GM18507 (cell line): Measurements from ENCODE around the gene CISH.

ENCODE experiments used
- DNase-seq: peaks from one replicate; pipeline ENCODE4 v3.0.0; 2011; ENCODE audit warnings: low read depth; ENCODE audit not compliant: insufficient read length; ENCODE audit errors: extremely low spot score
- FAIRE-seq: peaks from 2 replicates; lab custom pipeline; 2011; peaks lifted over from hg19 to GRCh38; lab: Jason Lieb, UNC

Gene CISH, protein sequence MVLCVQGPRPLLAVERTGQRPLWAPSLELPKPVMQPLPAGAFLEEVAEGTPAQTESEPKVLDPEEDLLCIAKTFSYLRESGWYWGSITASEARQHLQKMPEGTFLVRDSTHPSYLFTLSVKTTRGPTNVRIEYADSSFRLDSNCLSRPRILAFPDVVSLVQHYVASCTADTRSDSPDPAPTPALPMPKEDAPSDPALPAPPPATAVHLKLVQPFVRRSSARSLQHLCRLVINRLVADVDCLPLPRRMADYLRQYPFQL

DNA sequence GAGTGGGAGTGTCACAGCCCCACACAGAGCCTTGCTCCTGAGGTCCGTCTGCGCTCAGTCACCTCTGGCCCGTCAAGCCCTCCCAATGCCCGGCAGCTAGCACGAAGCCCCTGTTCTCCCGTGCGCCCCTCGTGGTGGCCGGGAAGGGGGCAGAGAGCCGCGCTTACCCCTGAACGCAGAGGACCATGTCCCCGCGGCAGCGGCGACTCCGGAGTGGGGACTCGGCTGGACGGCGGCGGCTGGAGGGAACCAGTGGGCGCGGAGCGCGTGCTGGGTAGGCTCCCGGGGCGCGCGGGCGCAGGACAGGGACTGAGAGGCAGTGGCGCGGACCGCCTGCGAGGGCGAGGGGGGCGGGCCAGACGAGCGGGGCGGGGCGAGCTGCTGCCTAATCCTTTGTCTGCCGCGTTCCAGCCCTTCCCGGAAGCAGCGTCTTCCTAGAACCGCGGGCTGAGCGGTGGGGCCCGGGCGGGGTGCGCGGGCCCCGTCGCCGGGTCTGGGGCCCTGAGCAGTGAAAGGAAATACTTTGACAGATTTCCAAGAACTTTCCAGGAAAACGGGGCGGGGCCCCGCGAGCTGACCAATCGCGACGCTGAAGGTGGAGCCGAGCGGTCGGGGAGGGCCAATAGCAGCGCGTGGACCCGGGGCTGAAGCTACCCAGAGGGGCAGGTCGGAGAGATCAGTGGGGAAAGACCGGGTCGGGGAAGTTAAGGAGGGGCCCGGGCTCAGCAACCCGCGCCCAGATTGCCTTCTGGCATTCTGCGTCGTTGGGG is at the start of gene CISH:
CISH (minus strand) TSS at position 311 of the 770 bp plus-strand sequence; CDS start at position 187, 124 bp downstream.
- DNase-seq (peak; percentile 79), FAIRE-seq (peak; percentile 94)

DNA sequence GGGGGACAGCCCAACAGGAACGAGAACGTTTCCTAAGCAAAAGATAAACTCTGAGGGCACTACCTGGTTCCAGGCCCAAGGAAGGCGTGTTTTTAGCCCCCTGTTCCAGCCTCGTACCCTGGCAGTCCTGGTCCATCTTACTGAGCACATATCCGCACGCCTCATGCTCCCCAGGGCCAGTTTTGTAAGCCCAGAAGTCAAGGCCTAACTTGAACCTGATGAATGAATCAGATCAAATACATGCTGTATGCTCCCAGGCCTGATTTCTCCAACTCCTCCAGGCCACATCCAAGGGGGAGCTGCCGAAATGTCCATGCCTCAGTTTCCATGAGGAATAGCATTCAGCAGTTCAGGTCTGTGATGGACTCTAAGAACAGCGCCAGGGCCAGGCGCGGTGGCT is 48.8 kb upstream of the CISH start:
- DNase-seq (no peak), FAIRE-seq (no peak)

GRCh38 chr3:50658831-50659230 is 47.3 kb upstream of the CISH start:
- DNase-seq (no peak), FAIRE-seq (no peak)

DNA sequence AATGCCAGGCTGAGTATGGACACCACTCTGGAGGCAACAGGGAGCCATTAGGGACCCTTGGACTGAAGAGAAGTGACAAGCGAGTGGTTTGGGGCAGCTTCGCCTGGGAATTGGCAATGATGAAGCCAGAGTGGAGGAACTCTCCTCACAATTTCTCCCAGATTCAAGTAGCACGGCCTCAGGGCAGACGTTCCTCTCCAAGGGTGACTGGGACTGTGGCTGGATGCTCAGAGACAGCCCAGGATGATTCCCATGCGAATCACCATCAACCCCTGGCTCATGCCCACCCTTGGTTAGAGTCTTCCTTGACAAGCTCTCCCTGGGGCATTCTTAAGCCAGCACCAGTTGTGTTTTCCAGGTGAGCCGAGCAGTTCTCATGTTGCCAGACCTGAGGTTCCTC is 46.8 kb upstream of the CISH start:
- FAIRE-seq (no peak), DNase-seq (no peak)

DNA sequence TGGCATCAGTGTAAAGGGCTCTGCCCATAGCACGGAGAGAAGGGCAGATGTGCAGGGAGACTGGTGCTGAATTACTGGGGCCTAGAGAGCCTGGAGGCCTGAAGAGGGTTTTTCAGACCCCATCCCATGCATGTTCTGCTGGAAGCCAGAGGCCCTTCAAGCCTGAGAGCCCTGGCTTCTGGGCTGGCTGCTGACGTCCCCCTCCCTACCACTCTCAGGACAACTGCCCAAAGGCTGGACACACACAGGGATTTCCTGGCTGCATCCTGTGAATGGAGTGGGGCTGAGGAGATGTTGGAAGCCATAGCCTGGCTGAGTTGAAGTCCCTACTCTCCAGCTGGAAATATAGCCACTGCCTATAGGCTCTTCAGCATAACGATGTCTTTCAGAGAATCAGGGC is 46.2 kb upstream of the CISH start:
- DNase-seq (no peak), FAIRE-seq (no peak)

DNA sequence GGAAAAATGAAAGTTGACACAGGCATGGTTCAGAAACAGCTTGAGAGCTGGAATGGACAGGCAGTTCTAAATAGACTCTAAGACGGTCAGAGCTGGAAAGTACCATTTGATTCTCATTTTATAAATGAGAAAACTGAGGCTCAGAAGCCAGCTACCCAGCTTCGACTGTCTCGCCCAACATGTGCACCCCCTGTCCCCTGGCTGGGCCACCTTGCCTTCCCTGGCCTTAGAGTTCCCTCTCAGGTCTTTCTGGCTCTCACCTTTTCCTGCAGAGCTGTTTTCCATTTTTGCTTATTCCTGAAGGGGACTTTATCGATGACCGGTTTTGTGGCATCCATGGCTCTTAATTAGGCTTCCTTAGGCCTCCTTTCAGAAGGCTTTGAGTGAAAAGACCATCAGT is 45.8 kb upstream of the CISH start:
- no peak for FAIRE-seq
- no peak for DNase-seq

DNA sequence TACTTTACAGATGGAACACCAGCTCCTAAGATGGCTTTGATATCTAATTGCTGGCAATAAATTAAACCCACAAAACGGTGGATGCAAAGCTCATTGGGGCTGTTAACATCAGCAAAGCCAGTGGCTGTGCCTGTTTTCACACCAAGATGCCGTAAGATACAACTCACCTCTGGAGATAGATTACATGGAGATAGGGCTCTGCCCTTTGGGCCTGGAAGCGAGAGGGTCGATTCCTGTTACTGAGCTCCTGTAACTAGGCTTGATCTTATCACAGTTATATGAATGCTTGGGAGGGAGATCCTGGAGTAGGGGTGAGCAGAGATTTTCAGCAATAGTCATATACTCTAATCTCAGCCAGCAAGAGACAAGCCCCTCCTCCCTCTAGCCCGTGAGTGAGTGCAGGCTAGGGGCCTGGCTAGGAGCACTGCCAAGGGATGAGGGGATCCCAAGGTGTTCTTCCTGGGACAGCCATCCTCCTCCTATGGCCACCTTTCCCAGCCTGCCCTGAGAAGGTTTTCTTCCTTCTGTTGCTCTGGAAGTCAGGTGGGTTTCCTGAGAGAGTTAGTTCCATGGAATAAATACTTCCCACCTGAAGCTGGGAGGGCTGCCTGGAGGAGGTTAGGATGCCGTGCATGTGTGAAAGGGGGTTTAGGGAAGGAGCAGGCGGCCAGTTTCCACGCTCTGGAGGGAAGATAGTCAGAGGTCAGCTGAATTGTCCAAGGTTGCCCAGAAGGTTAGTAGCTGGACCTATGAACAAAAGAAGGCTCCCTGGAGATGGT is 45.0 kb upstream of the CISH start:
- no peak for DNase-seq
- FAIRE-seq: no peak

GRCh38 chr3:50655009-50655830 is 43.6 kb upstream of the CISH start:
- DNase-seq: no peak
- no peak for FAIRE-seq

- DNase-seq (no peak), FAIRE-seq (no peak)
Observed at GRCh38 chr3:50653937-50654595, 42.5 kb upstream of the CISH start.

- peak; percentile 72 for FAIRE-seq
- peak; percentile 26 for DNase-seq
Observed at GRCh38 chr3:50652709-50653108, 41.1 kb upstream of the CISH start.

DNA sequence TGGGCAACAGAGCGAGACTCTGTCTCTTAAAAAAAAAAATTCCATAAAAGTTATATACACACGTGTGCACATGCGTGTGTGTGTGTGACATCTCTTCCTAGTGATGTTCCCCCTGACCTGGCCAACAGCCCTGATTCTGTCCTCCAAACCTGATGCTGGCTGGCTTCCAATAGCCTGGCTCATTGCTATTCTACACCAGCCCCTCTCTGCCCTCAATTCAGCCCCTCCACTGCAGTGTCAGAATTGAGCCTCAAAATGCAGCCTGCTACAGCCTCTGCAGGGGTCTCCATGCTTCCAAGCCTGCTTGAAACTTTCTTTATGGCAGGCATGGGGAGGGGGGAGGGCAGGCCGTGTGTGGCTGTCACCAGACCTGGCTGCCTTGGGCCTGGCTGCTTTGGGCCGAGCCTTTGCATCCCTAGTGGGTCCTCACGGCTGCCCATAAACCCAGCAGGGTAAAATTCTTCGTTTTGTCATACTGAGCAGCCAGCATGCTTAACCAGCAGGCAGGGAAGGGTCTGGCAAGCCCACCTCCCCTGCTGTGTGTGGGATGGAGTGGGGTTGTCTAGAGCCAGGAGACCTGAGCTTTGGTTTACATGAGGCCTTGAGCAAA is 40.5 kb upstream of the CISH start:
- no peak for DNase-seq
- no peak for FAIRE-seq

GRCh38 chr3:50651445-50651844 is 39.9 kb upstream of the CISH start:
- FAIRE-seq: no peak
- DNase-seq: no peak

- FAIRE-seq (no peak), DNase-seq (no peak)
Observed at GRCh38 chr3:50650018-50650417, 38.4 kb upstream of the CISH start.

DNA sequence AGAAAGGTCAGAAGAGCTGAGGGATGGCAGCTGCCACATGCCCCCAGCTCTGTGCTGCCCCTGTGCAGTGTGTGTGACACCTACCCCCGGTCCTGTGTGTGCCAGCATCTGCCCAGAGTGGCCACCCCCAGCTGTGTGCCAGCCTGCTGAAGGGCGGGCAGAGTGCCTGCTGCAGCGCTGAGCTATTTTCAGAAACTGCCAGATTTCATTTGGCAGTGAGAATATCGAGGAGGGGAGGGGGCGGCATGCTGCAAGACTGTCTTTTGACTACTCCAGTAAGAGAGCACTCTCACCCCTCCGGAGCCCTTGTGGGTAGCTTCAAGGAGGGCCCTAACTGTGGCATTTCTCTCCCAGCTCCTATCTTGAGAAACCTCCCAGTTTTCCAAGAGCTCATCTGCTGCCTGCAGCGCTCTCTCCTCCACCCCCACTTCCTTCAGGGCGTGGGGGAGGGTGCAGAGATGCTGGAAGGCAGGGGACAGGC is 37.9 kb upstream of the CISH start:
- DNase-seq (no peak), FAIRE-seq (no peak)

DNA sequence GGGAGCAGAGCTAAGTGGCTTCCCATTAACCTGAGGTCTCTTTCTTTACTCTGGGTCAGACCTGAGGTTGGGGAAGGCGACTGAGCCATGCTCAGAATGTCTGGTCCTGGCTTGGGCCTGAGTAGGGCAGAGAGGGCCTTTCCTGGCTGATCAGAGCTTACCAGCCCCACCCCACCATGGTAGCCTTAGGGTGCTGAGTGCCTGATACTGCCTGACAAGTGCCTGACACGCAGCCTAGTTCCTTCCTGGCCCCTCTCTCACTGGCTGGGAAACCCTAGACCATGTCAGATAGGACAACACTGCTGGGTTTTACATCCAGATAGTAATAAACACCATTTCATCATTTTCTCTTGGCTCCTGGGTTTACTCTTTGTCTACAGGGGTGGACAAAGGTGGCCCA is 37.4 kb upstream of the CISH start:
- DNase-seq (no peak), FAIRE-seq (no peak)

DNA sequence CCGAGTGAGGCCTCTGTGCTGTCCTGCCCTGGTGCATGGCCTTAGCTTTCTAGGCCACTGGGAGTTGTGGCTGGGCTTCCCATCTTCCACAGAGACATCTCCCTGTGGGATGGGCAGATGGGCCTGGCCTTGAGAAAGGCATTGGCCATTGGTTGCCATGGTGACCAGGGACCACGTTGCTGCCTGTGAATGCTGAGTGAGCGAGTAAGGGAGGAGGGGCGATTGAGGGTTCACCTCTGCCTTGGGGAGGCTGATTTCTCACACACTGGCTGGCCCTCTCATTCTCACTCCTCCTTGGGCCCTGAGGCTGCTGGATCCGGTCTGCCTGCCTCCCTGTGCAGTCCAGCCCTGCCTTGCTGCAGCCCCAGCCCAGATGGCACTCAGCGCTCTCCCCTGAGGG is 36.7 kb upstream of the CISH start:
- DNase-seq (no peak), FAIRE-seq (no peak)

DNA sequence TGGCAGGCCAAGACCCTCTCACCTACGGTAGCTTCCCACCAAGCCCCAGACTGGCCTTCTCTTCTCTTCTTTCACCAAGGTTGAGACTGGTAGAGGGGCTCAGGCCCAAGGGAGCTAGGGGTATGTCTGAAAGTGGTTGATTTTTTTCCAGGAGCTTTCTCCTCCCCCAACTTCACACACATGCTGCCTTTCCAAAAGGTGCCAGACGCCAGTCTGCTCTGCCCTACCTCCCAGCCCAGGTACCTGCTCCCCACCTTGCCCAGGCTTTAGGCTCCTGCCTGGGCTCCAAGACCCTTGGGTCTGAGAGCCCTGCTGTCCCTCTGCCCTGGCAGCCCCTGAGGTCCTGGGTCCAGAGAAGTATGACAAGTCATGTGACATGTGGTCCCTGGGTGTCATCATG is 33.8 kb upstream of the CISH start:
- FAIRE-seq: no peak

DNA sequence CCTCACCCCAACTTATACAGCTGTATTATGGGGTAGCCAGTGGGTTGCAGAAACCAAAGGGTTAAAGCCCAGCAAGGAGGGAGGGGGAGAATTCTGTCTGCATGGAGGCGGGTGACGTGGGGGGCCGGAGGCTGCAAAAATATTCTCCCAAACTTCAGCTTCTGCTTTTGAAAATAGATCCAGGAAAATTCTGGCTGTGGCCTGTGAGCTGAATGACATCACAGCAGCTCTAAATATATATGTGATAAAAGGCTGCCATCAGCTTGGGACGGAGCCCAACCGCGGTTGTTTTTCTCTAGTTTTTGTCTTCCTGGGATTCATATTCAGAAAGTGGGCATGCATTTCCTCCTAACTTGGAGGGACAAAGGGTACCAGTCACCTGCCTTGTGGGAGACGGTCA is 33.0 kb upstream of the CISH start:
- FAIRE-seq: no peak
- DNase-seq: no peak

More for the DNA sequence above, 33.8 kb upstream of the CISH start:
- DNase-seq: no peak

DNA sequence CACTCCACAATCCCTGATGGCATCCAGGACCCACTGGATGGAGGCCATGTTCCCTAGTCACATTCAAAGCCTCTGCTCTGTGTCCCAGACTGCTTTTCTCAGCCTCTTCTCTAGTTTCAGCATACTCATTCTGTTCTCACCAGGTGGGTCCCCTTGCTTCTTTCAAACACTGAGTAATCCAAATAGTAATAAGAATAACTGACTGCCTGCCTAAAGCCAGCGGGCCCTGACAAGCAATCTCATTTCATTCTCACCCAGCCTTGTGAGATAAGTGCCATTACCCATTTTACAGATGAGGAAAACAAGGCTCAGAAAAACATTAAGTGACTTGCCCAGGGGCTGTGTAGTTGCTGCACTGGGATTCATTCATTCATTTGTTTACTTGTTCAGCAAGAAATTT is 30.8 kb upstream of the CISH start:
- FAIRE-seq: no peak

More for the DNA sequence above, 30.8 kb upstream of the CISH start:
- no peak for DNase-seq
